ENCODE measurements around the gene KCNJ9.
"Not testable (repeated sequence)": the region's sequence is repeated elsewhere in the genome, so short reads cannot be mapped to it uniquely, and the experiment has no call there.

Gene KCNJ9

GRCh38 chr1:160104486-160104885, 23.1 kb downstream of the KCNJ9 start:
- no peak for DNase-seq

GRCh38 chr1:160105155-160105554, 23.8 kb downstream of the KCNJ9 start:
- DNase-seq = no peak

- no peak for DNase-seq
Observed at GRCh38 chr1:160107512-160107911, 26.2 kb downstream of the KCNJ9 start.

- no peak for DNase-seq
Observed at GRCh38 chr1:160108888-160109662, 27.7 kb downstream of the KCNJ9 start.

GRCh38 chr1:160109686-160110085, 28.3 kb downstream of the KCNJ9 start:
- DNase-seq = no peak

- not testable (repeated sequence) for DNase-seq
Observed at GRCh38 chr1:160111462-160111861, 30.1 kb downstream of the KCNJ9 start.

GRCh38 chr1:160112357-160112756, 31.0 kb downstream of the KCNJ9 start:
- no peak for DNase-seq

GRCh38 chr1:160113407-160113806, 32.1 kb downstream of the KCNJ9 start:
- no peak for DNase-seq

GRCh38 chr1:160114085-160114484, 32.7 kb downstream of the KCNJ9 start:
- no peak for DNase-seq

- no peak for DNase-seq
Observed at GRCh38 chr1:160115545-160116282, 34.4 kb downstream of the KCNJ9 start, which contains the start of gene ATP1A2. ATP1A2 (plus strand) TSS chr1:160115759; CDS start chr1:160115862, 103 bp downstream.

- no peak for DNase-seq
Observed at GRCh38 chr1:160116283-160117147, 35.2 kb downstream of the KCNJ9 start.

- no peak for DNase-seq
Observed at GRCh38 chr1:160117300-160117699, 36.0 kb downstream of the KCNJ9 start.

GRCh38 chr1:160117709-160118183, 36.4 kb downstream of the KCNJ9 start:
- no peak for DNase-seq

- DNase-seq = no peak
Observed at GRCh38 chr1:160118928-160119327, 37.6 kb downstream of the KCNJ9 start.

GRCh38 chr1:160120797-160121196, 39.5 kb downstream of the KCNJ9 start:
- DNase-seq = no peak

- DNase-seq = no peak
Observed at GRCh38 chr1:160121388-160121787, 40.0 kb downstream of the KCNJ9 start.

- DNase-seq = no peak
Observed at GRCh38 chr1:160122978-160123495, 41.7 kb downstream of the KCNJ9 start.

- DNase-seq = no peak
Observed at GRCh38 chr1:160123726-160124125, 42.4 kb downstream of the KCNJ9 start.

- no peak for DNase-seq
Observed at GRCh38 chr1:160124705-160125478, 43.6 kb downstream of the KCNJ9 start.

- no peak for DNase-seq
Observed at GRCh38 chr1:160125746-160126145, 44.4 kb downstream of the KCNJ9 start.

GRCh38 chr1:160126342-160126741, 45.0 kb downstream of the KCNJ9 start:
- DNase-seq = not testable (repeated sequence)

GRCh38 chr1:160127381-160127780, 46.0 kb downstream of the KCNJ9 start:
- DNase-seq = no peak

Data from NCI-H1105 treated with DMSO at 0.1 percent for 48 hours (cell line).